Measurements from ENCODE around the gene OPN1LW. TPM values are rescaled to one million over a fixed set of nuclear protein-coding genes. Genes with fewer than 3 reads are reported as not detected.
"Not testable (repeated sequence)": the region's sequence is repeated elsewhere in the genome, so short reads cannot be mapped to it uniquely, and the experiment has no call there.

OPN1LW gene
- not detected in 2 replicates for total RNA-seq
- long read RNA-seq, result 0 reads

DNA sequence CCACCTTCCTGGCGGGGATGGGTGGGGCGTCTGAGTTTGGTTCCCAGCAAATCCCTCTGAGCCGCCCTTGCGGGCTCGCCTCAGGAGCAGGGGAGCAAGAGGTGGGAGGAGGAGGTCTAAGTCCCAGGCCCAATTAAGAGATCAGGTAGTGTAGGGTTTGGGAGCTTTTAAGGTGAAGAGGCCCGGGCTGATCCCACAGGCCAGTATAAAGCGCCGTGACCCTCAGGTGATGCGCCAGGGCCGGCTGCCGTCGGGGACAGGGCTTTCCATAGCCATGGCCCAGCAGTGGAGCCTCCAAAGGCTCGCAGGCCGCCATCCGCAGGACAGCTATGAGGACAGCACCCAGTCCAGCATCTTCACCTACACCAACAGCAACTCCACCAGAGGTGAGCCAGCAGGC, at the start of gene OPN1LW:
Gene OPN1LW (plus strand): TSS at position 234 of the 400 bp plus-strand sequence. CDS start 41 bp downstream, at position 275.
- not testable (repeated sequence) for H3K4me3 Mint-ChIP-seq (ENCODE audit: unreplicated experiment); H3K36me3 Mint-ChIP-seq (ENCODE audit: unreplicated experiment); H3K27me3 Mint-ChIP-seq (ENCODE audit: unreplicated experiment); DNase-seq (ENCODE audit: extremely low spot score, unreplicated experiment); H3K9me3 Mint-ChIP-seq (ENCODE audit: unreplicated experiment); H3K4me1 Mint-ChIP-seq (ENCODE audit: unreplicated experiment); H3K27ac Mint-ChIP-seq (ENCODE audit: unreplicated experiment)

- Mint-ChIP-seq H3K4me1 (ENCODE audit: unreplicated experiment) (peaks cover 35% of the 10 kb centered on the region), H3K36me3 (ENCODE audit: unreplicated experiment) (no peaks in the 10 kb centered on the region), H3K27ac (ENCODE audit: unreplicated experiment) (no peak overlapping the region), H3K9me3 (ENCODE audit: unreplicated experiment) (no peaks in the 10 kb centered on the region), H3K27me3 (ENCODE audit: unreplicated experiment) (peaks cover 5% of the 10 kb centered on the region), H3K4me3 (ENCODE audit: unreplicated experiment) (no peak overlapping the region)
- TF ChIP-seq CTCF (IDR thresholded peaks at IDR 0.05), result no peak
- no peak for DNase-seq (ENCODE audit: extremely low spot score, unreplicated experiment)
Measured at GRCh38 chrX:154094833-154095232, 49.2 kb upstream of the OPN1LW start.

GRCh38 chrX:154096140-154097002, 47.7 kb upstream of the OPN1LW start:
- DNase-seq (ENCODE audit: extremely low spot score, unreplicated experiment), result no peak

DNA sequence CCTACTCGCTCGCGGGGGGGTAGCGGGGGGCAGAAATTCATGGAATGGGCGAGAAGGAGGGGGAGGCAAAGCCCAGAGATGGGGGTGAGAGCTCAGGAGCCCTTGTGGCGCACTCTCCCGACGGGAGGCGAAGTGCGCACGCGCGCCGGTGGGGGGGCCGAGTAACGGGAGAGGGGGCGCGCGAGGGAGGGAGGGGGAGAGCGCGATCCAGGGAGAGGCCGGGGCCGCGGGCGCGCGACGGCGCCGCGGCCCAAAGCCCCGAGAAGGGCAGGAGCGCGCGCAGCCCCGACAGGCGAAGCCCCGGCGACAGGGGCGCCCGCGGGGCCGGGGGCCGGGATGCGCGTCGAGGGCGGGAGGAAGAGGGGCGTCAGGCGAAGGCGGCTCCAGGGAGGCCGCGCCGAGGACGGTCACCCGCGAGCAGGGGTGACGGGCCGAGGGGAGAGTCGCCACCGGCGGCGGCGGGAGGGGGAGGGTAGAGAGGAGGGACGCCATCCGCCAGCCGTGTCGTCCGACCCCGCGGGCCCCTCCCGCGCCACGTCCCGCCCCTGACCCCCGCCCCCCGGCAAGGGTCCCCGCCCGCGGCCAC, 46.9 kb upstream of the OPN1LW start:
- H3K27ac Mint-ChIP-seq (ENCODE audit: unreplicated experiment), result peak overlapping the region; percentile 85
- peak; percentile 89 for DNase-seq (ENCODE audit: extremely low spot score, unreplicated experiment)

More at GRCh38 chrX:154096140-154097002, 47.7 kb upstream of the OPN1LW start:
- peaks cover 13% of the 10 kb centered on the region for H3K27me3 Mint-ChIP-seq (ENCODE audit: unreplicated experiment)
- no peaks in the 10 kb centered on the region for H3K36me3 Mint-ChIP-seq (ENCODE audit: unreplicated experiment)
- H3K27ac Mint-ChIP-seq (ENCODE audit: unreplicated experiment), result peak overlapping the region; percentile 85
- H3K4me3 Mint-ChIP-seq (ENCODE audit: unreplicated experiment), result peak overlapping the region; percentile 83
- H3K9me3 Mint-ChIP-seq (ENCODE audit: unreplicated experiment), result no peaks in the 10 kb centered on the region
- TF ChIP-seq CTCF (IDR thresholded peaks at IDR 0.05), result no peak
- peaks cover 35% of the 10 kb centered on the region for H3K4me1 Mint-ChIP-seq (ENCODE audit: unreplicated experiment)

More for the DNA sequence above, 46.9 kb upstream of the OPN1LW start:
- H3K9me3 Mint-ChIP-seq (ENCODE audit: unreplicated experiment), result peaks cover 2% of the 10 kb centered on the region
- peak; percentile 7 for TF ChIP-seq CTCF (IDR thresholded peaks at IDR 0.05)
- peaks cover 14% of the 10 kb centered on the region for H3K27me3 Mint-ChIP-seq (ENCODE audit: unreplicated experiment)
- H3K4me3 Mint-ChIP-seq (ENCODE audit: unreplicated experiment), result peak overlapping the region; percentile 83
- peaks cover 35% of the 10 kb centered on the region for H3K4me1 Mint-ChIP-seq (ENCODE audit: unreplicated experiment)
- H3K36me3 Mint-ChIP-seq (ENCODE audit: unreplicated experiment), result no peaks in the 10 kb centered on the region

Data from osteocyte (in vitro differentiated cells).